ENCODE results near the gene UGDH. TPM values are rescaled to one million over a fixed set of nuclear protein-coding genes. Genes with fewer than 3 reads are reported as not detected.

Gene UGDH
- total RNA-seq, 1 experiment from 2014 or later = 52.5 TPM

DNA sequence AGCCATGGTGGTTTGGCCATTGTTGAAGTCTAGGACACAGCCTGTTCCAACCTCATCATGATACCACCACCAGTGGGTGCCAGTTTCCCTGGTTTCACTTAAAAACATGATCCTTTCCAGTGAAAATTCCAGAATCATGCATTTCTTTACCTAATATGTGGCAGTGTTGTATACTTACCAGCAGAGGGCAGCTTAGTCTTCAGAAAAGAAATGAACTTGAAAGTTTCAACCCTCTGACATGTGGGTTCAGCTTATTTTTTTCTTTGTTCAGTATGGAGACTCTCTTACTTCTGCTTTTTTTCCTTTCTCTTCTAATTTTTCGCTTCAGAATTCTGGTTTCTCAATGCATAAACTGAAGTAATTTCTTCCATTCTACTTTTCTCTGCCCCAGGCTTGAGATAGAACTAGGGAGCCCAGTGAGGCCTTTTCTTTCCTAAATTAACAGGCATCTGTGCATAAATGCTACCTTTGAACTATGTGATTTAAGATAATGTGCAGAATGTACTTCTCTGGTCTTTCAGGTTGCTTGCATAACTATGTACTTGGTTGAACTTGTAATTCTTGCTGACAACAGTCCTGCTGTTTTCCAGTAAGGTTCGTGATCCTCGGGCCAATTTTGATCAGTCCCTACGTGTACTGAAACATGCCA, 57.7 kb downstream of the UGDH start:
- peak overlapping the region; percentile 28 for H3K27ac ChIP-seq (ENCODE audit: low read depth, low read length, poor library complexity, severe bottlenecking)
- H3K27me3 ChIP-seq (replicated peaks; ENCODE audit: insufficient read depth, low read depth, low read length, poor library complexity) = no peaks in the 10 kb centered on the region
- intact Hi-C loops (cut with micrococcal nuclease; ENCODE audit: unreplicated experiment) = loop anchor here (1.0 to 10.0 kb wide), 4 partner anchors 169 to 855 kb away; partner anchors contain the start of genes N4BP2 and SMIM14
- DNase-seq (ENCODE audit: low spot score) = peak; percentile 92
- peaks cover 9% of the 10 kb centered on the region for H3K36me3 ChIP-seq (ENCODE audit: insufficient read depth, low read length, poor library complexity, severe bottlenecking)
- H3K4me3 ChIP-seq (ENCODE audit: low read depth, low read length, poor library complexity, severe bottlenecking) = no peak overlapping the region
- TF ChIP-seq EZH2 (IDR thresholded peaks at IDR 0.05; ENCODE audit: borderline replicate concordance, low read depth, low read length, poor library complexity, severe bottlenecking) (no peak), CTCF (conservative IDR thresholded peaks at IDR 0.05; ENCODE audit: low read depth, low read length) (peak; percentile 93)
- POLR2A ChIA-PET (ENCODE audit: low non-redundant PET) = interaction anchor here (0.6 to 0.9 kb wide), 3 partner anchors 10 to 118 kb away, joined by 3 to 6 read pairs (median 3); no protein-coding TSS in a partner anchor
- H3K9me3 ChIP-seq (ENCODE audit: low read depth, low read length, poor library complexity, severe bottlenecking) = no peaks in the 10 kb centered on the region
- BruUV-seq (replicated peaks) = no TSS peak
- CTCF ChIA-PET = interaction anchor here (0.5 to 1.2 kb wide), 11 partner anchors 9 to 1249 kb away, joined by 3 to 8 read pairs (median 3); partner anchors contain the start of genes LIAS, N4BP2, RPL9 and UGDH
- peaks cover 8% of the 10 kb centered on the region for H3K4me1 ChIP-seq (ENCODE audit: insufficient read depth, low read length, poor library complexity, severe bottlenecking)

DNA sequence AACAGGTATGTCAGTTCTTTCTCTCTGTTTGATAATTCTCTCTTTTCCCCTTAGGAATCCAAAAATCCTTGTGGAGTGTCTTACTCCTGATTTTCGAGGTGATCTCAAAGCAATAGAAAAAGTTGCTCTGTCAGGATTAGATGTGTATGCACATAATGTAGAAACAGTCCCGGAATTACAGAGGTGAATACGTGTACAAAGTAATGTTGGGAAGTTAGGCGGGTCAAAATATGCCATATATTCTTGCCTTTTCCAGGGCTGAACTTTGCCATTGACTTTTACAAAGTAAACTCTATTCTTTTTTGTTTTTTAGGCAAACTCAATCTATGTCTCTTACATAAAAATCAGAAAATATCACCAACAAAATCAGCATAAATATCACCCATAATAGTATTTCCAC, 59.8 kb downstream of the UGDH start:
- peaks cover 9% of the 10 kb centered on the region for H3K36me3 ChIP-seq (ENCODE audit: insufficient read depth, low read length, poor library complexity, severe bottlenecking)
- no peak for TF ChIP-seq CTCF (conservative IDR thresholded peaks at IDR 0.05; ENCODE audit: low read depth, low read length)
- TF ChIP-seq EZH2 (IDR thresholded peaks at IDR 0.05; ENCODE audit: borderline replicate concordance, low read depth, low read length, poor library complexity, severe bottlenecking) = no peak
- DNase-seq (ENCODE audit: low spot score) = no peak
- H3K27ac ChIP-seq (ENCODE audit: low read depth, low read length, poor library complexity, severe bottlenecking) = no peak overlapping the region
- POLR2A ChIA-PET (ENCODE audit: low non-redundant PET) = interaction anchor here (0.5 to 0.6 kb wide), 2 partner anchors 29 to 40 kb away, joined by 3 read pairs; no protein-coding TSS in a partner anchor
- CTCF ChIA-PET = no interaction called here
- H3K27me3 ChIP-seq (replicated peaks; ENCODE audit: insufficient read depth, low read depth, low read length, poor library complexity) = no peaks in the 10 kb centered on the region
- H3K9me3 ChIP-seq (ENCODE audit: low read depth, low read length, poor library complexity, severe bottlenecking) = no peaks in the 10 kb centered on the region
- BruUV-seq (replicated peaks) = no TSS peak
- intact Hi-C loops (cut with micrococcal nuclease; ENCODE audit: unreplicated experiment) = loop anchor here (5.0 to 10.0 kb wide), 2 partner anchors 590 to 857 kb away; partner anchors contain the start of gene N4BP2
- no peak overlapping the region for H3K4me3 ChIP-seq (ENCODE audit: low read depth, low read length, poor library complexity, severe bottlenecking)
- H3K4me1 ChIP-seq (ENCODE audit: insufficient read depth, low read length, poor library complexity, severe bottlenecking) = peaks cover 8% of the 10 kb centered on the region

DNA sequence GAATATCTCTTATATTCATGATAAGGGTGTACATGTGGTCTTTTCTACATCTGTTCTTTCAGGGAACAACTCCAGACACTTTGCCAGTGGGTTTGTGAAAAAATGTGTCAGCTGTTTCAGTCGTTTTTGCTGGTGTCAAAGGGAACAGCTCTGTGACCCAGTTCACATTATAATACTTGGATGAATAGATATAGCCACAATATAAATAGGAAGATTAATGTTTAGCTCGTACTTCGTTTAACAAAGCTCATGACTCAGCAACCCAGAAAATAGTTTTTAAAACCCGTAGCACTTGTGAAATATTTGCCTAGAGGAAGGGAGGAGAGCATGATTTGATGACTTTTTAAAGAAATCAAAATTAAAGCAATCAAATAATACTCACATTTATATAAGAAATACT, 60.5 kb downstream of the UGDH start:
- Histone ChIP-seq H3K27me3 (replicated peaks; ENCODE audit: insufficient read depth, low read depth, low read length, poor library complexity) (no peaks in the 10 kb centered on the region), H3K4me1 (ENCODE audit: insufficient read depth, low read length, poor library complexity, severe bottlenecking) (peaks cover 8% of the 10 kb centered on the region), H3K4me3 (ENCODE audit: low read depth, low read length, poor library complexity, severe bottlenecking) (no peak overlapping the region), H3K9me3 (ENCODE audit: low read depth, low read length, poor library complexity, severe bottlenecking) (no peaks in the 10 kb centered on the region), H3K27ac (ENCODE audit: low read depth, low read length, poor library complexity, severe bottlenecking) (no peak overlapping the region), H3K36me3 (ENCODE audit: insufficient read depth, low read length, poor library complexity, severe bottlenecking) (peaks cover 3% of the 10 kb centered on the region)
- no peak for DNase-seq (ENCODE audit: low spot score)
- intact Hi-C loops (cut with micrococcal nuclease; ENCODE audit: unreplicated experiment) = loop anchor here (5.0 to 10.0 kb wide), 2 partner anchors 591 to 858 kb away; partner anchors contain the start of gene N4BP2
- no TSS peak for BruUV-seq (replicated peaks)
- TF ChIP-seq EZH2 (IDR thresholded peaks at IDR 0.05; ENCODE audit: borderline replicate concordance, low read depth, low read length, poor library complexity, severe bottlenecking) (no peak), CTCF (conservative IDR thresholded peaks at IDR 0.05; ENCODE audit: low read depth, low read length) (no peak)
- ChIA-PET CTCF (no interaction called here), POLR2A (ENCODE audit: low non-redundant PET) (interaction anchor here (0.5 to 0.6 kb wide), 2 partner anchors 28 to 39 kb away, joined by 3 read pairs; no protein-coding TSS in a partner anchor)

Measured in A673 (cell line).